HG03196 (cell line): Measurements from ENCODE around the gene TBC1D24.
"Not testable (repeated sequence)": the region's sequence is repeated elsewhere in the genome, so short reads cannot be mapped to it uniquely, and the experiment has no call there.

Experiments used
- ATAC-seq: cut with Tn5 transposase; IDR thresholded peaks from one replicate; pipeline ENCODE4 v1.9.1; 2021; ENCODE audit not compliant: unreplicated experiment

Gene TBC1D24

DNA sequence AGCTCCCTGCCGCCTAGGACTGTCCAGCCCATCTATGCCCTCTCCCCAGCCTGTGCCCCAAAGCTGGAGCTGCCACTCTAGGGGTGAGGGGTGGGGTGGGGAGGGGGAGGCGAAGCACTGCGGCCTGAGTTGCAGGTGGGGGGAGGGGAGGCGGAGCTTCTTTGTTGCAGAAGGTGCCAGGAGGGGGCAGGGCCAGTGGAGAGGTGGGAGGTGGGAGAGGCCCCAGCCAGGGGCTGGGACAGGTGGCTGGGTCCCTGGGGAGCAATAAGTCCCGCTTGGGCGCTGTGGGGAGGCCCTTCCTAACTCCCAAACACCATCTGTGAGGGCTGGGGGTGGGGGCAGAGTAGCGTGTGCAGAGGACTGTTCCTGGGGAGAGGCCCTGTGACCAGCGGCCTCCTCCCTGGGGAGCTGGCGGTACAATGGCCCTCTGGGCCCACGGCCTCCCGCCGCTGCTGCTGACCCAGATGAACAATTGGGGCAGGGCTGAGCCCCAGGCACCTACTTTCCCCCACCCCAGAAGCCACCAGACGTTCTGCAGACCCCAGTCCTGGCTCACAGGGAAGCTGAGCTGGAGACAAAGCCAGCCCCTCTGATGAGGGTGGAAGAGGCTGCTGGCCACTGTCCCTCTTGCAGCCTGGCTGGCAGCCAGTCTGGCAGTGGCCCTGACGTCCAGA, 6.1 kb upstream of the TBC1D24 start:
- peak; percentile 35 for ATAC-seq

DNA sequence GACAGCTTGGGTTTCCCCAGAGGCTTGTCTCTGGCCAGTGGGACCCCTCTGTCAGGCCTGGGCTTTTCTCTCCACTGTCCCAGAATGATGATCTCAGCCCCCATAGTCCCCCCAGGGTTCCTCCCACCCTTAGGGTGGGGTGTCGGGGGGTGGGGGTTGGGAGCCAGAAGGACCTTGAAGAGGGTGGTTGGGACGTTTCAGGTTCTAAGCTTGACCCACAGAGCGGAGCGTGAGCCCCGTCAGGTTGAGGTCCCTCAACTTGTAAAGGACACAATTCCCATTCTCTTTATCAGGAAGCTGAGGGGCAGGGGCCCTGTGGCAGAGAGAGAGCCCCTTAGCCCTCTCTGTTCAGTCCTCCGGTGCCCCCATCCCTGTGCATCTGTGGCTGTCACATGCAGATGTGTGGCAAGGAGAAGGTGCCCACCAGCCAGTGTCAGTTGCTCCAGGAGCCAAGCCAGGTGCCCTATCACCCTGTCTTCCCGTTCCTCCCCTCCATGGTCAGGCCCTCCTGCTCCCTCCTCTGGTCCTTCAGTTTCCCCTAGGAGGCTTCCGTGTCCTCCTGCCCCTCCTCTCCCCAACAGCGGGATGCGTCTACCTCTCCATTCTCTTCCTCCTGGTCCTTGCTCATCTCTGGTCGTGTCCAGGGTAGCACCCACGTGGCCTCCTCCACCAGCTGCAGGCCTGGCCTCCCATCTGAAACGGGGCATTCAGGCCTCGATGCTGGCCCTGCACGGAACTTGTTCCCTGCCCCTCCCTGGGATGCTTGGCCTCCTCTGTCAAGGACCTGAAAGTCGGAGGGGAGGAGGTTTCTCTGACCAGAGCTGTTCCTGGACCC, 5.3 kb upstream of the TBC1D24 start:
- ATAC-seq = no peak

DNA sequence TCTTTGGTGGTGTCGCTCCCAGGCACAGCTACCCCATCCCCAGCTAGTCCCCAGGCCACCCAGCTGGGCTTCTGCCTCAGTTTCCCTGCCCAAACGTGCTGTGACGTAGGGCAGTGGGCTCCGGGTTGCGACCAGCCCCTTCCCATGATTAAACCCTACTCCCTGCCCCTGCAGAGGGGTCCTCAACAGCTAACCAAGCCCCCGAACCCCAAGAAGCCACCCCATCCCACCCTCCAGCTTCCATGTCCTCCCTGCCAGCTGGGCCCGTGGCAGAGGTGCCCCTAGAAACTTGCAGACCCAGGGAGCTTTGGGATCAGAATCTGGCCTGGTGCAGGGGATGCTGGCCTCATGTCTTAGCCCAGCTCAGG, 4.7 kb upstream of the TBC1D24 start:
- ATAC-seq = no peak

DNA sequence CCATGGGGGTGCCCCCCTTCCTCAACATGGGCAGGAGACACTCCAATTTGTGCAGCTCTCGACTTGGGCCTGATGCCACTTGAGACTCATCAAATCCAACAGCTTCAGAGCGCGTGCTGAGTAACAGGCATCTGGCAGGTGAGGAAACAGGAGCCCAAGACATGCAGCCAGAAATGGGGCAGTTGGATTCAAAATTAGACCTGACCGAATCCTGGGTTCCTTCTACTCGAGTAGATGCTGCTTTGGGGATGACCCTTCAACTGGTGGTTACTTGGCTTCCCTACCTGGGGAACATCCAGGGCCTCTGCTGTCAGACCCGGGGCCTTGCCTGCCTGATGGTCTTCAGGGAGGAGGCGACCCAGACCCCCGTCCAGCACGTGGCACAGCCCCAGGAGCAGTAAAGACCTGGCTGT, 4.3 kb upstream of the TBC1D24 start:
- no peak for ATAC-seq

GRCh38 chr16:2471016-2471652, 3.8 kb upstream of the TBC1D24 start, which contains the start of gene NTN3:
Gene NTN3, plus strand, starts transcription at chr16:2471297. Its CDS starts 405 bp downstream, at chr16:2471702.
- no peak for ATAC-seq

DNA sequence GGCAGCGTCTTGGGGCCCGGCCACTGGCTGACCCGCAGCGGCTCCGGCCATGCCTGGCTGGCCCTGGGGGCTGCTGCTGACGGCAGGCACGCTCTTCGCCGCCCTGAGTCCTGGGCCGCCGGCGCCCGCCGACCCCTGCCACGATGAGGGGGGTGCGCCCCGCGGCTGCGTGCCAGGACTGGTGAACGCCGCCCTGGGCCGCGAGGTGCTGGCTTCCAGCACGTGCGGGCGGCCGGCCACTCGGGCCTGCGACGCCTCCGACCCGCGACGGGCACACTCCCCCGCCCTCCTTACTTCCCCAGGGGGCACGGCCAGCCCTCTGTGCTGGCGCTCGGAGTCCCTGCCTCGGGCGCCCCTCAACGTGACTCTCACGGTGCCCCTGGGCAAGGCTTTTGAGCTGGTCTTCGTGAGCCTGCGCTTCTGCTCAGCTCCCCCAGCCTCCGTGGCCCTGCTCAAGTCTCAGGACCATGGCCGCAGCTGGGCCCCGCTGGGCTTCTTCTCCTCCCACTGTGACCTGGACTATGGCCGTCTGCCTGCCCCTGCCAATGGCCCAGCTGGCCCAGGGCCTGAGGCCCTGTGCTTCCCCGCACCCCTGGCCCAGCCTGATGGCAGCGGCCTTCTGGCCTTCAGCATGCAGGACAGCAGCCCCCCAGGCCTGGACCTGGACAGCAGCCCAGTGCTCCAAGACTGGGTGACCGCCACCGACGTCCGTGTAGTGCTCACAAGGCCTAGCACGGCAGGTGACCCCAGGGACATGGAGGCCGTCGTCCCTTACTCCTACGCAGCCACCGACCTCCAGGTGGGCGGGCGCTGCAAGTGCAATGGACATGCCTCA, 3.1 kb upstream of the TBC1D24 start:
- no peak for ATAC-seq

- no peak for ATAC-seq
Observed at GRCh38 chr16:2472488-2472864, 2.5 kb upstream of the TBC1D24 start.

- ATAC-seq = no peak
Observed at GRCh38 chr16:2472885-2473445, 2.0 kb upstream of the TBC1D24 start.

DNA sequence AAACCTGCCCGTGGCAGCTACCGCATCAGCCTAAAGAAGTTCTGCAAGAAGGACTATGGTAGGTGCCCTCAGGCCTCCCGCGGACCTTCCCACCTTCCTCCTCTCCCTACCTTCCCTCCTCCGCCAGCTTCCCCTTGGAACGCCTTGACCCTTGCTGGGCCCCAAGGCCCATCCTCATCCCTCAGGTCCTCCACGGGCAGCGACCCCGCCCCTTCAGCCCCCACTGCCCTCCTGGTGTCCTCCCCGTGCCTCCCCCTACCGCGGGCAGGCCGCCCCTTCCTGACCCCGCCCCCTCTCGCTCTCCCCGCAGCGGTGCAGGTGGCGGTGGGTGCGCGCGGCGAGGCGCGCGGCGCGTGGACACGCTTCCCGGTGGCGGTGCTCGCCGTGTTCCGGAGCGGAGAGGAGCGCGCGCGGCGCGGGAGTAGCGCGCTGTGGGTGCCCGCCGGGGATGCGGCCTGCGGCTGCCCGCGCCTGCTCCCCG, 1.4 kb upstream of the TBC1D24 start:
- ATAC-seq = no peak

GRCh38 chr16:2473999-2474876, 689 bp upstream of the TBC1D24 start:
- no peak for ATAC-seq

- ATAC-seq = peak; percentile 10
Observed at GRCh38 chr16:2475413-2476344, 752 bp downstream of the TBC1D24 start.

DNA sequence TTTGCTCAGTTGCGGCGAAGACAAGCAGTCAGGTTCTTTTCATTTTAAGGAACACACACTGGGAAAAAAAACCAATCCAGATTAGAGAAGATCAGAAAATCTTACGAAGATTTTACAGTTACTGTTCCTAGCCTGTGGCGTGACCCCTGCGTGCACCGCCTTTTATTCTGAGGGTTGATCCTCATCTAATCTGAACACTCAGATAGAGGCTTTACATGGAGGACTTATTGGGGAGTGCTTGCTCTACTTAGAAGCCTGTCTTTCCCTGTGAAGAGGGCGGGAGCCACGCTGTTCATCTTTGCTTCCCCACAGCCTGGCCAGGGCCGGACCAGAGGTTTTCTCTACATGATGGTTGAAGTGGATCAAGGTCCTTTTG, 1.4 kb downstream of the TBC1D24 start:
- no peak for ATAC-seq

DNA sequence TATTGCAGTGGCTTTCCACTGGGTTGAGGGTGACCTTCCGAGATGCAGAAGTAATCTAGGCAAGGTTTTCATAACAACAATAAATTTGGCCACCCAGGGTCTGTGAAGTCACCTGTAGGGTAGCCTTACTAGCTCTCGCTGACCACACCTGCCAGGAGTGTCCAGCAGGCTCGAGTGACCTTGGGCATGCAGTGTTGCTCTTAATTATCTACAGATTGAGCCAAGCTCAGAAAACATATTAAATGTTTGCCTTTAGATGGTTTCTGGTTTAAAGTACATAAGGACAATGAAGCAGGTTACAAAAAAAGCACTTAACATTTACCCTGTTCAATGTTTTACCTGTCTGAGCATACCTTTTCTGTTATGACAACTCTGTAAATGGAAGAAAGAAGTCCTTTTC, 1.8 kb downstream of the TBC1D24 start:
- no peak for ATAC-seq

DNA sequence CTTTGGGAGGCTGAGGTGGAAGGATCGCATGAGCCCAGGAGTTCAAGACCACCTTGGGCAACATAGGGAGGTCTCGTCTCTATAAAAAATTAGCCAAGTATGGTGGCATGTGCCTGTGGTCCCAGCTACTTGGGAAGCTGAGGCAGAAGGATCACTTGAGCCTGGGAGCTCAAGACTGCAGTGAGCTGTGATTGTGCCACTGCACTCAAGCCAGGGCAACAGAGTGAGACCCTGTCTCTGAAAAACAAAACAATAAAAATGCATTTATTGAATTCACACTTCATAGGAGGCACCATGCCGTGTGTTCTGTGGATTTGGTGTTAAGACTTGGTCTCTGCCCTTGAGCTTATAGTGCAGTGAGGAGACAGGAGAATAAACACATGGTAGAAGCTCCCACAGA, 2.4 kb downstream of the TBC1D24 start:
- ATAC-seq = no peak

DNA sequence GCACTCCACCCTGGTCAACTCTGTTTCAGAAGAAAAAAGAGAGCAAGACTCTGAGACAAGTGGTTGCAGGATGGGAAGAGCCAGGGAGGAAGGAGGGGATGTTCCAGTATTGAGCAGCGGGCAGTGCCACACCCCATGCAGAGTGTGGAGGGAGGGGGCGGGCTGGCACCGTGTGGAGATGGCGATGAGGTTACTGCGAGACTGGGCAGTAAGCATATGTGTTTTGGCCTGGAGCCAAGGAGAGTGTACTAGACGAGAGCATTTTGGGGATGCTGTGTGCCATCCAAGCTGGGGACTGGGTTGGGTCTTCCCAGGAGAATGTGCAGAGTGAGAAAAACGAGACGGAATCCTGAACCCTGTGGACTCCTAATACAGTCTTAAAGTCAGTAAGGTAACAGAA, 3.4 kb downstream of the TBC1D24 start:
- ATAC-seq = no peak

DNA sequence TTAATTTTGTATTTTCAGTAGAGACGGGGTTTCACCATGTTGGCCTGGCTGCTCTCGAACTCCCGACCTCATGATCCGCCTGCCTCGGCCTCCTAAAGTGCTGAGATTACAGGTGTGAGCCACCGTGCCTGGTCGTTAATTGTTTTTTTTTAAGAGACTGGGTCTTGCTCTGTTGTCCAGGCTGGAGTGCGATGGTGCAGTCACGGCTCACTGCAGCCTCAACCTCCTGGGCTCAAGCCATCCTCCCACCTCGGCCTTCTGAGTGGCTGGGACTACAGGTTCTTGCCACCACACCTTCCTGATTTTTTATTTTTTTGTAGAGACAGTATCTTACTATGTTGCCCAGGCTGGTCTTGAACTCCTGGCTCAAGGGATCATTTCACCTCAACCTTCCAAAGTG, 5.1 kb downstream of the TBC1D24 start:
- ATAC-seq = not testable (repeated sequence)

GRCh38 chr16:2480948-2481347, 6.0 kb downstream of the TBC1D24 start:
- no peak for ATAC-seq

DNA sequence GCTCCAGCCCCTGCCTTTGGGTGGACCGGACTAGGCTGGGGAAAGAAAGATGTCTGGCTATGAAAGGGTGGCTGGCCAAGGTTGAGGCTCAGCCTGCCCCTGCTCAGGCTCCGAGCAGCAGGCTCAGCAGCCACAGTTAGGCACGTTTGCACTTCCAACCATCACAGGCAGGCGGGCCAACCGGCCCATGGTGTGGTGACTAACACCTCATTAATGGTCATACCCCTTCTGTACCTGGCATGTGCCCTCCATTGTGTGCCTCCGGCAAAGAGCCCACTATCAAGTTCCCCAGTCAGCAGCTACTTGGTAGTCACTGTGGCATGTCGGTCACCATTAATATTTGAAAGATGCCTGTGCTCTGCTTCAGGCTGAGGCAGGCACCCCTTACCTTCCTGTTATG, 6.7 kb downstream of the TBC1D24 start:
- no peak for ATAC-seq

GRCh38 chr16:2482249-2482648, 7.3 kb downstream of the TBC1D24 start:
- no peak for ATAC-seq
